LNCaP clone FGC (cell line): Measurements from ENCODE around the gene KRT85.

Experiments used
- DNase-seq: peaks from one replicate; pipeline ENCODE4 v3.0.0-alpha.2; 2011; ENCODE audit warnings: low read depth
- H3K4me3 ChIP-seq: 2 replicates; pipeline ENCODE4 v1.5.1; 2011; ENCODE audit warnings: mild to moderate bottlenecking, low read depth, low read length, control low read depth
- TF ChIP-seq, protein P1 (sequence below): IDR thresholded peaks from 2 replicates; pipeline ENCODE4 v1.5.1; 2012; ENCODE audit warnings: mild to moderate bottlenecking; ENCODE audit not compliant: control insufficient read depth, insufficient read depth; ENCODE audit errors: extremely low read depth

Gene KRT85

DNA sequence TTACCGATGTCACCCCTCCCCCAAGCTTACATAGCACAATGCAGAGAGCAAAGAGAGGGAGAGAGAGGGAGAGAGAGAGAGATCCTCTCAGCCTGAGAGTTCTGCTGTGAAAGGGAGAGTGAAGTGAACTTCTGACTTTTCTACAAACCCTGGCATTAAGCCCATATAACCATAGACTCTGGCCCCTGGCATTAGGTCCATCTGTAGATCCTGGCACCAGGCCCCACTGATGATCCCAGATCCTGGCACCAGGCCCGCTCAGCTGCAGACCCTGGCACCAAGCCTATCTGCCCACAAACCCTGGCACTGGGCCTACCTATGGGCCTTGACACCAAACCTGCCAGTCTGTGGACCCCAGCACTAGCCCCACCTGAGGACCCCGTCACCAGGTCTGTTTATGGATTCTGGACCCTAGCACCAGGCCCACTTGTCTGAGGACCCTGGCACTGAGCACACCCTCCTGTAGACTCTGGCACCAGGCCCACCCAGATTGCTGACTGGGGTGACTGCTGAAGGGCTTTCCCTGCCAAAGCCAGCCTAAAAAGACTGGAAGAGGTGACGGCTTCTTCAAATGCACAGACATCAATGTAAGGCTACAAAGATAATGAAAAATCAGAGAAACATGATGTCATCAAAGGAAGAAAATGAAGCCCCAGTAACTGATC lies 31.6 kb downstream of the KRT85 start:
- DNase-seq = no peak
- H3K4me3 ChIP-seq = no peak overlapping the region
- TF ChIP-seq, protein P1, sequence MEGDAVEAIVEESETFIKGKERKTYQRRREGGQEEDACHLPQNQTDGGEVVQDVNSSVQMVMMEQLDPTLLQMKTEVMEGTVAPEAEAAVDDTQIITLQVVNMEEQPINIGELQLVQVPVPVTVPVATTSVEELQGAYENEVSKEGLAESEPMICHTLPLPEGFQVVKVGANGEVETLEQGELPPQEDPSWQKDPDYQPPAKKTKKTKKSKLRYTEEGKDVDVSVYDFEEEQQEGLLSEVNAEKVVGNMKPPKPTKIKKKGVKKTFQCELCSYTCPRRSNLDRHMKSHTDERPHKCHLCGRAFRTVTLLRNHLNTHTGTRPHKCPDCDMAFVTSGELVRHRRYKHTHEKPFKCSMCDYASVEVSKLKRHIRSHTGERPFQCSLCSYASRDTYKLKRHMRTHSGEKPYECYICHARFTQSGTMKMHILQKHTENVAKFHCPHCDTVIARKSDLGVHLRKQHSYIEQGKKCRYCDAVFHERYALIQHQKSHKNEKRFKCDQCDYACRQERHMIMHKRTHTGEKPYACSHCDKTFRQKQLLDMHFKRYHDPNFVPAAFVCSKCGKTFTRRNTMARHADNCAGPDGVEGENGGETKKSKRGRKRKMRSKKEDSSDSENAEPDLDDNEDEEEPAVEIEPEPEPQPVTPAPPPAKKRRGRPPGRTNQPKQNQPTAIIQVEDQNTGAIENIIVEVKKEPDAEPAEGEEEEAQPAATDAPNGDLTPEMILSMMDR = no peak

DNA sequence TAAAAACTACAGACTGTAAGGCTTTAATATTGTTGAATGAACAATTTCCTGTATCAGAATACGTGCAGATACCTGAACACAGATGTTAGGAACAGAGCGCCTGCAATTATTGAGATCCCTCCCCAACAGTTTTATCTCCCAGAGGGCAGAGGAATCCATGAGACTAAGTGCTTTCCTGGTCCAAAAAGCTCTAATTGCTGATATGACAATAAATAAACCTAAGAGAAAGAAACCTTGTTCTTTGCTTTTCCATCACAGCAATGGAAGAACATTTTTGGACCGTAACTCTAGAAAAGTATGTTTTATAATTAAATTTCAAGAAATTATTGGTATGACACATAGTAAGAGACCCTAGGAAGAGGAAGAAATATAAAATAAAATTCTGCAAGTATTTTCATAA lies 33.1 kb downstream of the KRT85 start:
- TF ChIP-seq, protein P1 = no peak
- no peak for DNase-seq
- H3K4me3 ChIP-seq = no peak overlapping the region

- DNase-seq = no peak
- no peak overlapping the region for H3K4me3 ChIP-seq
- TF ChIP-seq, protein P1 = no peak
Measured at GRCh38 chr12:52333321-52333720, 34.0 kb downstream of the KRT85 start.

- TF ChIP-seq, protein P1 = no peak
- H3K4me3 ChIP-seq = no peak overlapping the region
- no peak for DNase-seq
Measured at GRCh38 chr12:52332381-52332780, 34.9 kb downstream of the KRT85 start.

DNA sequence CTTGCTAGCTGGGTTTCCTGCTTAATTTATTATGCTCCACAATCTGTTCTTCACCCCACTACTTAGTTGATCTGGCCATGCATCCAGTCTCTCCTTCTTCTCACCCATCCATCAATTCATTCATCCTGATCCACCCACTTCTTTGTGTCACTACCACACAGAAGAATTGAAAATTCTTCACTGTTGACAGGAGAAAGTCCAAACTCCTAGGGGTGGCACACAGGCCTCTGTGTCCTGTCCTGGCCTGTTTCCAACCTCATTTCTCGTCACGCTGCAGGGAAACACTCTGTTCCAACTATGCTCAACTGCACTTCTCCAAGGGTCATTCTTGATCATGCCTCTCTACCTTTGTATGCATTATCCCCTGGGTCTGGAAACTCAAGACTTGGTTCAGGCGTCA lies 35.4 kb downstream of the KRT85 start:
- no peak for DNase-seq
- TF ChIP-seq, protein P1 = no peak
- no peak overlapping the region for H3K4me3 ChIP-seq

GRCh38 chr12:52331039-52331438 lies 36.2 kb downstream of the KRT85 start:
- TF ChIP-seq, protein P1 = no peak
- no peak overlapping the region for H3K4me3 ChIP-seq
- no peak for DNase-seq
